Activated naive CD4-positive, alpha-beta T cell treated with anti-CD3 and anti-CD28 coated beads, Interleukin-2, amount 10 ng/mL, durations not matched to agents 5 hours and 36 hours (primary cell): ENCODE data around the gene POSTN. TPM values are rescaled to one million over a fixed set of nuclear protein-coding genes. Genes with fewer than 3 reads are reported as not detected.

Experiments used
- total RNA-seq, 2 experiments: library from RNA; stranded (reverse); gene quantifications; one replicate each; pipeline ENCODE4 v1.2.3, GENCODE V29; 2021

POSTN gene
- under 1 TPM in 1 of 2 experiments, not detected in 1; 0.24 TPM for total RNA-seq

GRCh38 chr13:37598597-37598996 is at the start of gene POSTN:
TSS of gene POSTN (minus strand) at chr13:37598768. CDS start at chr13:37598726, 42 bp downstream.

